ENCODE results near the gene SVOP.

The SVOP gene

DNA sequence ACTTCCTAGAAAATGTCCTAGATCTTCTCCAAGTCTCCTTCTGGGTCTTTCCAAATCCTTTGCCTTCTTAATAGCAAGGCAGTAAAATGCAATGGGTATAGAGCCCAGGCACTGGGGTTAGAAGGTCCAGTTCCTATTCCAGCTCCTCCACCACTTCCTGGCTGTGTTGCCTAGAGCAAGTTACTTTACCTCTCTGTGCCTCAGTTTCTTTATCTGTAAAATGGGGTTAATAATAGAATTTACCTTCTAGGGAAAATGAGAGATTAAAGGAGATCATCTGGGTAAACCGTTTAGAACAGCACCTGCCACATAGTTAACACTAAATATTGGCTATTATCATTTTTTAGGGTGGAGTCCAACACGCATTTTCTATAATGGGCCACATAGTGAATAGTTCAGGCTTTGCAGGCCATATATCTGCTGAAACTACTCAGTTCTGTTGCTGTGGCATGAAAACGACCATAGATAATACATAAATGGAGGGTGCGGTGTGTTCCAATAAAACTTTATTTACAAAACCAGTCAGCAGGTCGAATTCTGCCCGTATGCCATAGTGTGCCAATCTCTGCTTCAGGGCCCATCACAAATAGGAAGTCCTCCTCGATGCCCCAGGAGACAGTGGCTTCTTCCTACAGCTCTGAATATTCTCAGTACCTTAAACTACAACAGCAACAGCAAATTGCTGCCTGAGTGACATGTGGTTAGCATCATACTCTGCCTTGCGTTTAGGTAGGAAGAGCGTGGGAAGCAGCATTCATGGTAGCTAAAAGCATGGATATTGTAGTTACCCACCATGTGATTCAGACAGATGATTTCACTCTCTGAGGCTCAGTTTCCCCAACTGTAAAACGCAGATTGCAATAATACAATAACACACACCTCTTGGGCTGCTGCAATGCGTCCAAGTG lies 60.9 kb downstream of the SVOP start:
- Mint-ChIP-seq H3K9me3 (no peaks in the 10 kb centered on the region), H3K4me1 (ENCODE audit: low read depth in 2 of 2) (no peaks in the 10 kb centered on the region), H3K27ac (no peak overlapping the region), H3K4me3 (no peak overlapping the region), H3K36me3 (ENCODE audit: insufficient read depth) (no peaks in the 10 kb centered on the region), H3K27me3 (peaks cover 20 to 36% of the 10 kb centered on the region in 2 donors)
- DNase-seq = no peak
- ATAC-seq (replicated peaks) = no peak

DNA sequence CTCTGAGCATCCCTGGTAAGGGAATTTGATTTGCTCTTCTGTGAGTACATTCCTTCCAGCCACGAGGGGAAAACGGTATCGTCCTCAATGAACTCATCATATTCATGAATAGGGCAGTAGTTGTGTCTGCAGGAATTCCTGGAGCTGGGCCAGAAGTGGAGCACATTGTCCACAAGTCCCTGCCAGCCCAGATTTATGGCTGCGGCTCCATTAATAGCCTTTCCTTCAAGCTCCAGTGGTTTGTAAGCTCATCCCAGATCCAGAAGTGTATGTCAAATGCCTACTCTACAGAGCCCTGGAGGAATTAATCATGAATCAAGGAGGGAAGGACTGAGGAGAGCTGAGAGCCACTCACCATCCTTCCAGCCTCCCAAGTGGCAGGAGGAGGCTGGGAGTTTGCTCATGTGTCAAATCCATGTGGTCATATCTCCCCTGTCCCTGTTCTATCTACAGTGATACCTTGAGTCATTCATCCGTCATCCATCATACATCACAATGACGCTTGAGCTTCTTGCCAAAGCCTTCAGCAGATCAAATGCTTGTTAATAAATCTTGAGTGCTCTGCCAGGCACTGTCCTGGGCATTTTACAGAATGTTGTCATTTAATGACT lies 65.5 kb downstream of the SVOP start:
- no peaks in the 10 kb centered on the region for H3K4me1 Mint-ChIP-seq (ENCODE audit: low read depth in 2 of 2)
- DNase-seq = no peak
- no peak overlapping the region for H3K27ac Mint-ChIP-seq
- no peak overlapping the region for H3K4me3 Mint-ChIP-seq
- H3K27me3 Mint-ChIP-seq = peaks cover 22 to 43% of the 10 kb centered on the region in 2 donors
- H3K36me3 Mint-ChIP-seq (ENCODE audit: insufficient read depth) = no peaks in the 10 kb centered on the region
- ATAC-seq (replicated peaks) = no peak
- no peaks in the 10 kb centered on the region for H3K9me3 Mint-ChIP-seq

DNA sequence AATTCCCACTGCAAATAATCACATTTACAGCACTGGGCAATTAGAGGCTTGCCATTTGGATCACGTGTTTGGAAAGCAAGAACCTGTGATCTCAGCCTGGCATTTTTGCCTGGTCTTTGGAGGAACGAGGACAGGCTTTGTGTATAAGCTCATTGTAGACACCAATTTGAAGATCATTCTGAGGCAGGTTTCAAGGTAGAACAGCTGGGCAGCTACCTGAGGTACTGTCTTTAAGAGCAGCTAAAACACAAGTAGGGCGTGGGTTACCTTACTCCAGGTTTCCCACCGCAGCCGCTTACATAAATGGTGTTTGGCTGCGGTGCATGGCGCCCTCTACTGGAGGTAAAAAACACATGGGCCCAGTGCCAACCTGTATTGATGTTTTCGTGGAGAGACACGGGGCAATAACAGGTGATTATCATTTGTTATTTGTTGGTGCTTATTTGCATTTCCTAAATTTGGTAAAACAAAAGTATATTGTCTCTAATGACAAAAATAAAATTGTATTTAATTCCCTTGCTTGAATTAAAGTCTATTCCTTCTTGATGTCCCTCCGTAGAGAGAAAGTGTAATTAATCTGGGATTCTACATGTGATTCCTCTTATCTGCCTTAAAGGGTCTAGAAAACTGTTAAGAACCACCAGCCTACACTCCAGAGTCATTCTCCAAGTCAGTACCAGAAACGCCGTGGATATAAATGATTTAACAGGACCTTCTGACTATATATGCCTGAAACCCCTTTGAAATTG lies 69.7 kb downstream of the SVOP start:
- DNase-seq (peak; percentile 66 to 73 (median 71)), ATAC-seq (replicated peaks) (peak; percentile 96)
- H3K27me3 Mint-ChIP-seq = peaks cover 12 to 30% of the 10 kb centered on the region in 2 donors
- H3K9me3 Mint-ChIP-seq = peaks cover 0 to 8% of the 10 kb centered on the region in 2 donors
- H3K27ac Mint-ChIP-seq = no peak overlapping the region
- H3K4me3 Mint-ChIP-seq = no peak overlapping the region
- no peaks in the 10 kb centered on the region for H3K4me1 Mint-ChIP-seq (ENCODE audit: low read depth in 2 of 2)
- H3K36me3 Mint-ChIP-seq (ENCODE audit: insufficient read depth) = no peaks in the 10 kb centered on the region

DNA sequence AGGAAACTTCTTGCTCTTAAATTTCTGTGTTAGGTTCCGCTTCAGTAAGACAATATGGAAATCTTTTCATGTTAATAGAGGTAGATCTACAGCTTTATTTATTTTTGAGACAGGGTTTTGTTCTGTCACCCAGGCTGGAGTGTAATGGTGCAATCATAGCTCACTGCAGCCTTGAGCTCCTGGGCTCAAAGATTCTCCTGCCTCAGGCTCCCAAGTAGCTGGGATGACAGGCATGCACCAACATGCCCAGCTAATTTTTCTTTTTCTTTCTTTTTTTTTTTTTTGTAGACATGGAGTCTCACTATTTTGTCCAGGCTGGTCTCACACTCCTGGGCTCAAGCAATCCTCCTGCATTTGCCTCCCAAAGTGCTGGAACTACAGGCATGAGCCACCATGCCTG lies 70.9 kb downstream of the SVOP start:
- no peak overlapping the region for H3K27ac Mint-ChIP-seq
- peaks cover 0 to 8% of the 10 kb centered on the region in 2 donors for H3K9me3 Mint-ChIP-seq
- peaks cover 8 to 25% of the 10 kb centered on the region in 2 donors for H3K27me3 Mint-ChIP-seq
- DNase-seq = no peak
- no peak for ATAC-seq (replicated peaks)
- no peak overlapping the region for H3K4me3 Mint-ChIP-seq
- H3K4me1 Mint-ChIP-seq (ENCODE audit: low read depth in 2 of 2) = no peaks in the 10 kb centered on the region
- H3K36me3 Mint-ChIP-seq (ENCODE audit: insufficient read depth) = no peaks in the 10 kb centered on the region

DNA sequence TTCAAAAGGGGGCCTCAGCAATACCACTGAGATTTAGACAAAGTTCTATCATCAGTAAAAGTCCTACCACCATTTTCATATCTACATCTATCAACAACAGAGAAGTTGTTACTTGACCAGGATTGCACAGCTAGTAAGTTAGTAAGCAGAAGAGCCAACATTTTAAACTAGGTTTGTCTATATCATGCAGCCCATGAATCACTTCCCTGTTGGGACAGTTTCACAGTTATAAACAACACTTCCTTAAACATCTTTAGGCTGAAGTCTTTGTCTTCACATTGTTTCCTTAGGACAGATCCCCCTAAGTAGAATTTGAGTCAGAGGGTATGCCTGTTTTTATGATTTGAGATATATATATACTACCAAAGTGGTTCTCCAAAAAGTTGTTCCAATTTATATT lies 72.5 kb downstream of the SVOP start:
- DNase-seq (no peak), ATAC-seq (replicated peaks) (no peak)
- H3K27ac Mint-ChIP-seq = no peak overlapping the region
- peaks cover 0 to 8% of the 10 kb centered on the region in 2 donors for H3K9me3 Mint-ChIP-seq
- peaks cover 6 to 19% of the 10 kb centered on the region in 2 donors for H3K27me3 Mint-ChIP-seq
- no peaks in the 10 kb centered on the region for H3K4me1 Mint-ChIP-seq (ENCODE audit: low read depth in 2 of 2)
- H3K4me3 Mint-ChIP-seq = no peak overlapping the region
- H3K36me3 Mint-ChIP-seq (ENCODE audit: insufficient read depth) = no peaks in the 10 kb centered on the region

DNA sequence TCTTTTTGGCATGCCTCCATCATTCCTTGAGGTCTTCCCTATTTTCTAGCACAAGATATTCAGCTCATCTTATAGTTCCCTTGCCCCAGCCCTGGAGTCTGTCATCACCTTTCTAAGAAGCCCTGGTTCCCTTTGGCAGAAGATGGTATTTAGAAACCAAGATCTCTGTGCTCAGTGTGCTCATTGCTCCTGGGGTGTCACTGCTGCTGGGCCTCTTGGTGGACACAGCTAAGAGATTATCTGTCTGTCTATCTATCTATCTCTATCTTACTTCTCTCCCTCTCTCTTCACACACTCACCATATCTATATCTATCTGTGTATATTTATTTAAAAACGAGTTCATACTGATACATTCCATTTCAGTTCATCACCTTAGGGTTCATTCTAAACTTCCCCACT lies 73.8 kb downstream of the SVOP start:
- no peak overlapping the region for H3K27ac Mint-ChIP-seq
- no peak for ATAC-seq (replicated peaks)
- no peaks in the 10 kb centered on the region for H3K4me1 Mint-ChIP-seq (ENCODE audit: low read depth in 2 of 2)
- peaks cover 6 to 19% of the 10 kb centered on the region in 2 donors for H3K27me3 Mint-ChIP-seq
- H3K4me3 Mint-ChIP-seq = no peak overlapping the region
- peaks cover 0 to 8% of the 10 kb centered on the region in 2 donors for H3K9me3 Mint-ChIP-seq
- no peak for DNase-seq
- H3K36me3 Mint-ChIP-seq (ENCODE audit: insufficient read depth) = no peaks in the 10 kb centered on the region

DNA sequence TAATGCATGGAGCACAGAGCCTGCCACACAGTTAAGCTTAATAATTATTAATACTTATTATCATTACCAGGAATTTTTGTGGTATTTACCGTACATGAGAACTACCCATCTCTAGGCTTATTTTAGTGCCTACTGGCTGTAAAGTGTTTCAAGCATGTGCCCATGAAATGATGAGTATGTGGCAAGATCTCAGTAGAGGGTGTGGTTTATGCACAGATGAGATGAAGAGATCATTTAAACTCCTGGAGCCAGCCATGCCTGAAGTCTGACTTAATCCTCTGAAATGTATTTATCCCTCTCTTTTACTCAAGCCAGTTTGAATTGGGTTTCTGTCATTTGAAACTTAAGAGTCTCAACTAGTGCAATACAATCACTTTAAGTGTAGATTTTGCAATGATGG lies 80.7 kb downstream of the SVOP start:
- no peak for DNase-seq
- no peak overlapping the region for H3K27ac Mint-ChIP-seq
- no peaks in the 10 kb centered on the region for H3K4me1 Mint-ChIP-seq (ENCODE audit: low read depth in 2 of 2)
- no peak for ATAC-seq (replicated peaks)
- peaks cover 21 to 22% of the 10 kb centered on the region in 2 donors for H3K27me3 Mint-ChIP-seq
- H3K9me3 Mint-ChIP-seq = no peaks in the 10 kb centered on the region
- no peaks in the 10 kb centered on the region for H3K36me3 Mint-ChIP-seq (ENCODE audit: insufficient read depth)
- no peak overlapping the region for H3K4me3 Mint-ChIP-seq

DNA sequence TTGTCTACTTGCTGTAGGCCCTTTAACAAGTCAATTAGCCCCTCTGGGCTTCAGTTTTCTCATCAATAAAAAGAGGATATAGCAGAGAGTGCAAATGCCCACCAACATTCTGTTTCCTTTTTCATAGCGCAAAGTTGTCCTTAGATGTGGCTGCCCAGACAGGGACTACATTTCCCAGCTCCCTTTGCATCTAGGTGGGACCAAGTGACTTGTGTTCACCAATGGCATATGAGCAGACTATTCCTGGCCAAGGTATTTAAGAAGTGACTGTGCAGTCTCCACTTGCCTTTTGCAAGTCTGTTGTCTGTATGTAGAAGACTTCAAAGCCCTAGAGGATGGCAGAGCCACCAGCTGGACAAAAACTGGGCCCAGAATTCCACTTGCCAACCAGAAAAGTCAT lies 81.3 kb downstream of the SVOP start:
- H3K9me3 Mint-ChIP-seq = no peaks in the 10 kb centered on the region
- no peak overlapping the region for H3K27ac Mint-ChIP-seq
- H3K4me1 Mint-ChIP-seq (ENCODE audit: low read depth in 2 of 2) = no peaks in the 10 kb centered on the region
- ATAC-seq (replicated peaks) (peak; percentile 65), DNase-seq (no peak)
- H3K4me3 Mint-ChIP-seq = no peak overlapping the region
- no peaks in the 10 kb centered on the region for H3K36me3 Mint-ChIP-seq (ENCODE audit: insufficient read depth)
- peaks cover 21 to 22% of the 10 kb centered on the region in 2 donors for H3K27me3 Mint-ChIP-seq

DNA sequence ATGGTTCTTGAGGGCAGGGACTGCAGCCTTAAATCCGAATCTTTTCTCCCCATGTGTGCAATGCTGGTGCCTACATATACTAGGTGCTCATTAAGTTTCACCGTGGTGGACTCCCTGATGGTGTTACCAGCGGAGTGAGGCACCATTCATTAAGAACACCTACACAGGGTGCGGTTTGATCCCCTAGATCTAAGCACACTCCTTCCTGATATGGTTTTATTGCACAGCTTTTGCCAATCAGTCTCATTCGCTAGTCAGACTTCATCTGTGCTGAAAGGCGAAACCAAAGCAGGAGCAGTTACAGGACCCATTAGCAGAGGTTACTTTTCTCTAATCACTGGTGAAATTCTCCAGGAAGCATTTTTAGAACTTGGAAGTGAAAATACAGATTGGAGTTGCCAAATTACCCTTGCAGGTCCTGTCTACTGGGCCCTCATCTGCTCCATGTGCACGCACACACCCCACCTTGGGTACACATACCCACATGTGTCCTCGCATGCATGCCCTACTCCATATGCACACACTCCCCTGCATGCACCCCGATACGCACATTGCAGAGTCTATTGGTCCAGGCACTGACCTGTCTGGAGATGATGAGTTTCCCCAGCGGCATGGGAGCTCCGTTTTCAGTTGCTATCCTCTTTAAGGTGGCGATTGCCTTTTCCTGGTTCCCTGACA lies 82.5 kb downstream of the SVOP start:
- peaks cover 22 to 31% of the 10 kb centered on the region in 2 donors for H3K27me3 Mint-ChIP-seq
- ATAC-seq (replicated peaks) = no peak
- no peaks in the 10 kb centered on the region for H3K36me3 Mint-ChIP-seq (ENCODE audit: insufficient read depth)
- no peak overlapping the region for H3K4me3 Mint-ChIP-seq
- no peak for DNase-seq
- no peak overlapping the region for H3K27ac Mint-ChIP-seq
- H3K9me3 Mint-ChIP-seq = no peaks in the 10 kb centered on the region
- H3K4me1 Mint-ChIP-seq (ENCODE audit: low read depth in 2 of 2) = no peaks in the 10 kb centered on the region

DNA sequence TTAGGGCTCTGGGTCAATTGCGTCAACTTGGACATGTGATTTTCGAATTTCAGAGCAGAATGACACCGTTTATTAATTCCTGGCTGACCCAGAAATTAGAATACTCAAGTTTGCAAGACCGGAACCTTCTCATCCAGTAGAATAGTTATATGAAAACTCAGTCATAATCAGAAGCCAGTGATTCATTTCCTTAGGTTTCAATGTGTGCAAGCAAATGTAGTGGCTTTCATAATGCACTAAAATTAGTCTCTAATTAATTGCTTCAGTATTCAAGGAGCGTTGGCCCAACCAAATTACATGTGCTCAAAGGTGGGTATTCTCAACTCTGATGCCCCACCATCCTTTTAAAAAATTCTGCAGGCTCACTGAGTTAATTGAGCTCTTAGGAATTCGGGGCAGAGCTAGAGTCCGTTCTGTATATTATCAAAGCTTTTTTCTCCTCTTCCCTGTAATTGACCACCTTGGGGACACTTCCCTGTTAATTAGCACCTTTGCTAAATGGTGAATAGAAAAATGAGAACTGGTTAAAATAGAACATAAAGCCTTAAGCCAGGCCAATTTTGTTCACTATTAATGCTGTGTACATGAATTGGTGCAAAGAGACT lies 85.6 kb downstream of the SVOP start:
- Mint-ChIP-seq H3K4me1 (ENCODE audit: low read depth in 2 of 2) (no peaks in the 10 kb centered on the region), H3K36me3 (ENCODE audit: insufficient read depth) (no peaks in the 10 kb centered on the region), H3K27ac (no peak overlapping the region), H3K27me3 (peaks cover 22 to 31% of the 10 kb centered on the region in 2 donors), H3K4me3 (no peak overlapping the region), H3K9me3 (no peaks in the 10 kb centered on the region)
- DNase-seq (no peak), ATAC-seq (replicated peaks) (no peak)

DNA sequence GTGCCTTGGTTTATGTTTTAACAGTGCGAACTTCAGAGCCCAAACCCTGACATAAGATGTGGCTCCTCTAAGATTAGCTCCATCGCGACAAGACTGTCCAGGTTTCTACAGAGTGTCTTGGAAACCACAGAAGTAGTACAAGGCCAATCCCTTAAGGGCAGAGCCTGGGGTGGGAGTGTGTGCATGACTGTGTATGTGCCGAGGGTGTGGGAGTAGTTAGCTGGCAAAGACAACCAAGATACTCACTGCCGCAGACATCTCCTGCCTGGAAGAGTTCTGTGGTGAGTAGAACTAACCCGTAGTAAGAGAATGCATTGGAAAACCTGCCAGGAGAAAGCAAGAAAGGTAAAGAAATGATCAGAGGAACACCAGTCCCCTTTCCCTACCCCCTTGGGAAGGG lies 86.9 kb downstream of the SVOP start:
- ATAC-seq (replicated peaks) (no peak), DNase-seq (no peak)
- Mint-ChIP-seq H3K9me3 (no peaks in the 10 kb centered on the region), H3K4me1 (ENCODE audit: low read depth in 2 of 2) (no peaks in the 10 kb centered on the region), H3K27me3 (peaks cover 18 to 31% of the 10 kb centered on the region in 2 donors), H3K36me3 (ENCODE audit: insufficient read depth) (no peaks in the 10 kb centered on the region), H3K27ac (no peak overlapping the region), H3K4me3 (no peak overlapping the region)

DNA sequence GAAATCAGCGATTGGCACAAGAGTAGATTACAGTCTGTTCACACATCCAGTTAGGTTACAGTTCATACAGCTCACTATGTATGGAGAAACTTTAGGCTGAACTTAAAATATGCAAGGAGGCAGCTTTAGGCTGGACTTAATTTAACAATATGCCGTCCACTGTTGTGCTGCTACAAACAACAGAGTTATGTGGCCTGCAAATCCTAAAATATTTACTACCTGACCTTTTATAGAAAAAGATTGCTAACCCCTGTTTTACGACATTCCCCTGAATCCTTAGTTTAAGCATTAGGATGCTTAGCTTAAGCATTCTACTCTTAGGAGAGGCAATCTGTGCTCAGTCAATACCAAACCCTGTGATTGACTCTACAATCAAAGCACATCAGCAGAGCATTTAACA lies 90.1 kb downstream of the SVOP start:
- Mint-ChIP-seq H3K9me3 (no peaks in the 10 kb centered on the region), H3K27ac (no peak overlapping the region), H3K4me3 (no peak overlapping the region), H3K4me1 (ENCODE audit: low read depth in 2 of 2) (no peaks in the 10 kb centered on the region), H3K36me3 (ENCODE audit: insufficient read depth) (no peaks in the 10 kb centered on the region), H3K27me3 (peaks cover 5 to 13% of the 10 kb centered on the region in 2 donors)
- DNase-seq (no peak), ATAC-seq (replicated peaks) (no peak)

DNA sequence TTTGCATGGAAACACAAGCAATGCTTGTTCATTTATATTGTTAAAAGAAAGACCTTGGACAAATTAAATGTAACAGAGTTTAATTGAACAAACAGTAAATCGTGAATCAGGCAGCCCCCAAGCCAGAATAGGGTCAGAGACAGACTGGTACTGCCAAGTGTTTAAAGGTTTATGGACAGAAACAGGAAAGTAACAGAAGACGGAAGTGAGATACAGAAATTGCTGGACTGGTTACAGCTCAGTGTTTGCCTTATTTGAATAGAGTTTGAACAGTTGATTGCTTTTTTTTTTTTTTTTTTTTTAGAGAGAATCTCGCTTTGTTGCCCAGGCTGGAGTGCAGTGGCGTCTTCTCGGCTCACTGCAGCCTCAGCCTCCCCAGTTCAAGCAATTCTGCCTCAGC lies 90.7 kb downstream of the SVOP start:
- no peak for DNase-seq
- Mint-ChIP-seq H3K36me3 (ENCODE audit: insufficient read depth) (no peaks in the 10 kb centered on the region), H3K27me3 (peaks cover 0 to 10% of the 10 kb centered on the region in 2 donors), H3K4me3 (no peak overlapping the region), H3K9me3 (peaks cover 0 to 1% of the 10 kb centered on the region in 2 donors), H3K4me1 (ENCODE audit: low read depth in 2 of 2) (no peaks in the 10 kb centered on the region), H3K27ac (no peak overlapping the region)
- ATAC-seq (replicated peaks) = no peak
